GM12892 (cell line): ENCODE results near the gene SSRP1.

Source experiments
- POLR2A ChIP-seq: IDR thresholded peaks from 2 replicates; pipeline ENCODE4 v1.6.1; 2011; ENCODE audit warnings: low read depth, low read length, control low read depth
- POLR2AphosphoS5 ChIP-seq: IDR thresholded peaks from 2 replicates; pipeline ENCODE4 v1.6.1; 2011; ENCODE audit warnings: low read depth, low read length, control low read depth
- TAF1 ChIP-seq: IDR thresholded peaks from 2 replicates; pipeline ENCODE4 v1.6.1; 2011; ENCODE audit warnings: low read depth, mild to moderate bottlenecking, control low read depth, low read length, borderline replicate concordance

DNA sequence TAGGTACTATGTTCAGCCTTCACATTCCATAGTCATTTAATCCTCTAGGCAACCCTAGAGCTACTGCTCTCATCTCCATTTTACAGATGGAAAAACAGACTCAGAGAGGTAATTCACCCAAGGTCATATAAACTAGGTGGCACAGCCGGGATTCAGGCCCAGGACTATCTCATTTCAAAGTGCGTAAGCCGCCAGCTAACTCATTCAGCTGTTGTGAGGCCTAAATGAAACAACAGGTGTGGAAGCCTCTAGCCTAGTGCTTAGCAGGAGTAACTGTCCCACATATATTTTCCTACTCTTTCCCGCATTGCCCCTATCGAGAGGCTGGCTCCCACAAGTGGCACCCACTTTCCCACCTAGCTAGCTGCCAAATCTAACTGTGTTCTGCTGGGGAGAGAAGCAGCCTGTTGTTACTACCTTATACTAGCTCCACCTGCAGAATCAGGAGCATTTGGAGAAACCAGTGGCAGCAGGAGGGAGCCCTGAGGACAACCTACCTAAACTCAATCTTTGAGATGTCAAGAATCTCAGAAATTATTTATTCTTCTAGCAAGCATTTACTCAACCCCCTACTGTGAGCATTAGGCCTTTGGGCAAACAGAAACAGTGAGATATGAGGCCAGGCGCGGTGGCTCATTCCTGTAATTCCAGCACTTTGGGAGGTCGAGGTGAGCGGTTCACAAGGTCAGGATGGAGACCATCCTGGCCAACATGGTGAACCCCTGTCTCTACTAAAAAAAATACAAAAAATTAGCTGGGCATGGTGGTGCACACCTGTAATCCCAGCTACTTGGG is 24.4 kb upstream of the SSRP1 start:
- no peak for TF ChIP-seq POLR2A
- TF ChIP-seq POLR2AphosphoS5, result no peak
- TF ChIP-seq TAF1, result no peak
